ENCODE results near the gene STAP2. TPM values are rescaled to one million over a fixed set of nuclear protein-coding genes. Genes with fewer than 3 reads are reported as not detected.

Gene STAP2
- polyA plus RNA-seq, 5 donors = 29.1 to 40.3 (median 33.3) TPM

DNA sequence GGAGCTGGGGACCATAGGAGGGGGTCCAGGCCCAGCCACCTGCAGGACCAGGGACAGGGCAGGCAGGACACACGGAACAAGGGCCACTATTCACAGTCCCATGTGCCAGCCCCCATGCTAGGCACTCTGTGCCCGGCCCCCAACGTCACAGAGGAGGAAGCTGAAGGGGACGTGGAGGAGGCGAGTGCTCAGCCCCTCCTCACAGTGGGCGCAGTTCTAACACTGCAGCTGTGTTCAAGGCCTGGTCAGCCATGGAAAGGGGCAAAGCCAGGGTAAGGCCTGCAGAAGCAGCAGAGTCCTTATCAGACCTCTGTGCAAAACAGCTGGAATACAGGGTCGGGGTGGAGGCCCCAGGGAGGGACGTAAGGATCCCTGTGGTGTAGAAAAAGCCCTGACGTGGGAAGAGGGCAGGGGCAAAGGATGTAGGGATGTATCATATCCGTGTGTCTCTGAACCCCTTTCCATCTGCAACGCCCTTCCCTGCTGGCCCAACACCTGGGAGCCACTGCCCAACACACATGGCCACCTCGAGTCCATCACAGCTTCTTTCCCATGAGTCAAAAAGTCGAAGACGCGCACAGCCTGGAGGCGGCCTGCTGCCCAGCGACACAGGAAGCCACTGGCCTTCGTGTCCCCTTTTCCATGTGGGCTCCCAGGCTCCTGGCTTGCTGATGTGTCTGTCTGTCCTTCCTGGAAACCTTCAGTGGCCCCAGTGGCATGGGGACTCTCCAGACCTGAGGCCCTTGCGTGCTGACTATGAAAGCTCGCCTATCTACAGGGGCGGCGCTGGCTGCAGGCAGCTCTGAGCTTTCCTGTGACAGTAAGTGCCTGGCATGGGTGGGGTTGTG lies 33.8 kb upstream of the STAP2 start:
- DNase-seq = no peak

DNA sequence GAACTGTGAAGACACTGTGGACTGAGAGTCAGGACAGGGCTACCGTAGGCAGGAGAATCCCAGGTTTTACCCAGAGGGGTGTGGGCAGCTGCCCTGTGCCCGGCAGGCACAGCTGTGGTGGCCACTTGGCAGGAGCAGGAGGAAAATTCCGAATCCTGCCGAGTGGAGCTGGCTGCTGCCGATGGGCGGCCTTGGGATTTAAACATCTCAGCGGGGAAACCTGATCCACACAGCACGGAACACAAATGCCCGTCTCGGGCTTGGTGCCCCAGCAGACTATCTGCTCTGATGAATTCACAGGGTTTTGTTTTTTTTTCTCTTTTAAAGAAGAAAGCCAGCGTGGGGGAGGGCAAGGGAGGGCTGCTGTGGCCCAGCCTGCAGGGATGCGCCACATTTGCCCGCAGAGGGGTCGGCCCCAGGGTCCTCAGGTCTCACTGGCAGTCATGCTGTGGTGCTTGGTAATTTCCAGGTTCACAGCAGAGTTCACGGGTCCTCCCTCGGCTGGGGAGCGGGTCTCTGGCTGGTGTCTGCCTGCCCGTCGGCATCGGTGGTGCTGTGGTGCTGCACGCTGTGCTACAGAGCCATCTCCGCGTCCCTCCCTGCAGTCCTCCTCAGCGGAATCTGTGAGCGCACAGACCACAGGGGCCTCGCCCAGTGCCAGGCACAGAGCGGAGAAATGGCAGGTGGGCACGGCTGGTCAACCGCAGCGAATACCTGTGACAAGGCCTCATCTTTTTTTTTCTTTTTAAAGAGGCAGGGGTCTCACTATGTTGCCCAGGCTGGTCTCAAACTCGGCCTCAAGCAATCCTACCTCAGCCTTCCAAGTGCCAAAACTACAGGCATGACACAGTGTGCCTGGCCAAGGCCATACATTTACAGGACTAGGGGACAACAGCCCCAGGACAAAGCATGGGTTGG lies 32.9 kb upstream of the STAP2 start:
- DNase-seq = no peak

DNA sequence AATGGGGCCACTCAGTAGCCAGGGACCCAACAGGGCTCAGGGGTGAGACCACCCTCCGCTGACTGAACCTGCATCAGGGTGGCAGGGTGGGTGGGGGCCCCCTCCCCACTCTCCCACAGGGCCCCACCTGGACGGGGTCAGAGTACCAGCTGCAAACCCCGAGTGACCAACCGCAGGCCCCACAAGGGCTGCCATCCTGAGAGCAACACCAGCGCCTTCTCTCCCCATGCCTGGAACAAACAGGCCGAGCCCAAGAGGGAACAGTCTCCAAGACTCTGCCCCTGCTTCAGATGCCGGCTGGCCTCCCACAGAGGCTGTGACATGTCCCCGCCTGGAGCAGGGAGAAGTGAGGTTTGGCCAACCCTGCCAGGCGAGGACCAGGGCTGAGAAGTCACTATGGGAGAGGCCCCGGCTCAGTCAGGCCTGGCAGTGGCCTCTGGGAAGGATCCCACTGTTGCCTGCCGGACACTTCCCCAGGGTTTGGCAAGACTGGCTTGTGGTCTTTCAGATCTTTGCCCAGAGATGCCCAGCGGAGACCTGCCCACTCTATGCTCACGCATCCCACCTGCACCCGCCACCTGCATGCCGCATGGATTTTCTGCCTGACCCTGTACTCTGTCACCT lies 31.9 kb upstream of the STAP2 start:
- no peak for DNase-seq

DNA sequence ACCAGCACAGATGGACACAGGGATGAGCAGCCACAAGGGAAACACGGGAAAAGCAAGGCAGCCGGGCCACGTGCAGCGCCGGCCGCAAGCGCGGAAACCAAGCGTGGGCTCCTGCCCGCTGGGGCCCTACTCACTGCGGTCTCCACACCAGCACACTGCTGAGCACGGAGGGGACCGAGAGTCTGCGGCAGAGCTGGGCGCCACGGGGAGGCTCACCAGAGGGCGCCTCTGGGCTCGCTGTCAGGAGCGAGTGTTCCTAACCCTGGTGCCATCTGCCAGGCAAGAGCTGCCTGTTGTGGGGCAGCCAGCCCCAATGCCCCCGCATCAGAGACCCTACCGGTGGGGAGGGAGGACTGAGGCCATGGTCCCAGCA lies 31.2 kb upstream of the STAP2 start:
- DNase-seq = no peak

DNA sequence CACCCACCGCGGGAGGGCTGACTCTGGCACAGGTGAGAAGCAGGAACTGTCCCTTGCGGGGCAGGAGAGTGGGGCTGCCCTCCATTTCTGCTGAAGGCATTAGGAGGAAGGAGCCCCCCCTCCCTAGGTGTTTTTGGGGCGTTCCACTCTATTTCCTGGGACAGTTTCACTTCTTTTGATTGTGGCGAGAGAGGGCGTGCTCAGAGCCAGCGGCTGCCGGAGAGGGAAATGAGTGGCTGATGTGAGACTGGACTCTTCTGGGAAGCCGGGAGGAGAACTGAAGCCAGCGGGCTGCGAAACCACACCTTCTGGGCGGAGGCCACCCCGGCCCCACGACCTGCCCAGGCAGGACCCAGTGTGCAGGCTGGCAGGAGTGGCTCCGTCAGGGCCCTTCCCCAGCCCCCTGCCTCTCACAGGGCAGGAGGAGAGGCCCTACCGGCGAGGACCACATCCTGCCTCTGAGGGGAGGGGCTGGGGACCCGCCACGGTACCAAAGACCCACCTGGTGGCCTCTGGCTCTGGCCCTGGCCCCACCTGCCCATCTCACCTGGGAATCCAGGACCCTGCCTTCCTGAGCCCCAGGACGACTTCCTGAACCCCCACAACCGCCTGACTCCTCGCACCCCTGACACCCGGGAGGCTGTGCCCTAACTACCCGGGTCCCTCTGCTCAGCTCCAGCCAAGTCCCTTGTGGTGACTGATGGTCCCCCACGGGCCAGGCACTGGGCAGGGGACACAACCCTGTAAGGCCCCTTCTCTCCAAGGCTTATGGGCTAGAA lies 30.7 kb upstream of the STAP2 start:
- no peak for DNase-seq

DNA sequence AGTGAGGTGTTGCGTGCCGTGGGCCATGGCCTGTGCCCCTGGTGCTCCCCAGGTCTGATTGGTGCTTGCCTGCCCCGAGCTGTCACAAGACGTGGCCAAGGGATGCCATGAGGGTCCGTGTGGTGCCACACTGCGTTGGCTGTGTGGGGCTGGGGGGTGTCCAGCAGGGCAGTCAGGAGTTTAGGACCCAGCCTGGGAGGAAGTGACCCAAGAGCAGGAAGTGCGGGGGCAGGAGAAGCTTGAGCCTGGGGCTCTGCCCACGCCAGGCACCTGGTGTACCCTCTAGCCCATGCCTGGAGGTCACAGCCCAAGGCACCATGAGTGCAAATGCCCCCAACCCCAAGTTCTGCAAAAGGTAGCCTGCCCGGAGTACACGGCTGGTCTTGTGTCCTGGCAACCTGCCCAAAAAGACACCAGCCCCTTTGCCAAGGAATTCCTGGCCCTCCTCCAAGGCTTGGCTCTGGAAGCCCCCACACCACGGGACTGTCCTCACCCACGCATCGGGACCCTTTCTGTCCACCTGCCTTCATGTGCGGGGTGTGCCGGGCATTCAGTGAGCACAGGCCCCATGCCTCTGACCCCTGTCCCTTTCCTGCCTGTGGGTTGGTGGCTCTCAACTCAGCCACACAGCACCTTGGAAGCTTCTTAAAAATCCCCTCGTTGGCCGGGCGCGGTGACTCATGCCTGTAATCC lies 29.6 kb upstream of the STAP2 start:
- no peak for DNase-seq

DNA sequence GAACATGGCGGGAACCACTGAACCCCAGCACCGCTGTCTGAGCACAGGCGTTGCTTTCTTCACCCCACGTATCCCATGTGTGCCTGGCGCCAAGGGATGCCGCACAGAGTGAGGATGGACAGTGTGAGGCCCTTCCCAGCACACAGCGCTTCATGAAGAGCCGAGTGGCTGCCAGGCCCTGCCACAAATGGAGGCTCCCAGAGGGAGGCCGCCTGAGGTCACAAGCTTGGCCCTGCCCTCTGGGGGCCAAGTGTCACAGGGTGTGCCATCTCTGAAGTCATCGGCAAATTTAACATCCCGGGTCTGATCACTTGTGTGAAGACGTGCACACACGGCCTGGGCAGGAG lies 29.1 kb upstream of the STAP2 start:
- DNase-seq = no peak

DNA sequence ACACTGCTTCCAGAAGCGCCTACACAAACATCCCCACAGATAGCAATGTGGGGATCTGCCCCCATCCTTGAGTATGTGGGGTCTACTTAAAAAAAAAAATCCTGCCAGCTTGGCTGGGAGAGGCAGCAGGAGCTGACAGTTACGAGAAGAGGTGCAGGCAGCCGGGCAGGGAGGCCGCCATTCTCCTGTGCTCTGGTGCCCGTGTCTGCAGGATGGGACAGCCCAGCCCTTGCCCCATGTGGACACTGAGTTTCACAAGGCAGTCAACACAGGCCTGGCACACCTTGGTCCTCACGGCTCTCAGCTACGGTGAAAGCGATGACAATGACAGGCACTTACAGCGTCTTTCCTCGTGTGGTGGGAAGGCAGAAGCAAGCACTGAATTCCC lies 28.7 kb upstream of the STAP2 start:
- DNase-seq = no peak

DNA sequence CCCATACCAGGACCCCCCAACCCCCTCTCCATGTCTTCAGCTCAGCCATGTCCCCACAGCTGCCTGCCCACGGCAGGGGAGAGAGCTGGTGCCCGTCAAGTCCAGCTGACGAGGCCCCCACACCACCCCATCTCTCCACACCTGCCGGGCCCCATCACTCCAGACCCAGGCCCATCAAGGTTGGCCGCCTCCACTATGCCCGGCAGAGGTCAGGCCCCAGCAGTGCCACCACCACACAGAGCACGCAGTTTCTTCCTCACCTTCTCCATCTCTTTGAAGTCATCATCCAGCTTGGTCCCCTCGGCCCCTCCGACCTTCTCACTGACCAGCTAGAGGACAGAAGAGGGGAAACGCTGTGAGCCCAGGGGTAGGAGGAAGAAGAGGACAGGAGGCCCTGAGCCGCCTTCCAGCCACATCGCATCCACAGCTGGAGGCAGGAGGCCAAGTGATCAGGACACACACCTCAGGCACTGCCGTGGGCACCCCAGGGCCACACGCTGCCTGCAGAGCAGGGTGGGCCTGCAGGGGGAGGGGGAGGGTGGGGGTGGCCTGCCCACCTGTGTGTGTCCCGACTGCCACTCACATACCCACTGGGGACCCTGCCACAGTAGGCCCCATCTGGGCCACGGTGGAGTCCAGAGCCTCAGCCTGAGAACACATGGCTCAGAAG lies 28.2 kb upstream of the STAP2 start:
- DNase-seq = no peak

DNA sequence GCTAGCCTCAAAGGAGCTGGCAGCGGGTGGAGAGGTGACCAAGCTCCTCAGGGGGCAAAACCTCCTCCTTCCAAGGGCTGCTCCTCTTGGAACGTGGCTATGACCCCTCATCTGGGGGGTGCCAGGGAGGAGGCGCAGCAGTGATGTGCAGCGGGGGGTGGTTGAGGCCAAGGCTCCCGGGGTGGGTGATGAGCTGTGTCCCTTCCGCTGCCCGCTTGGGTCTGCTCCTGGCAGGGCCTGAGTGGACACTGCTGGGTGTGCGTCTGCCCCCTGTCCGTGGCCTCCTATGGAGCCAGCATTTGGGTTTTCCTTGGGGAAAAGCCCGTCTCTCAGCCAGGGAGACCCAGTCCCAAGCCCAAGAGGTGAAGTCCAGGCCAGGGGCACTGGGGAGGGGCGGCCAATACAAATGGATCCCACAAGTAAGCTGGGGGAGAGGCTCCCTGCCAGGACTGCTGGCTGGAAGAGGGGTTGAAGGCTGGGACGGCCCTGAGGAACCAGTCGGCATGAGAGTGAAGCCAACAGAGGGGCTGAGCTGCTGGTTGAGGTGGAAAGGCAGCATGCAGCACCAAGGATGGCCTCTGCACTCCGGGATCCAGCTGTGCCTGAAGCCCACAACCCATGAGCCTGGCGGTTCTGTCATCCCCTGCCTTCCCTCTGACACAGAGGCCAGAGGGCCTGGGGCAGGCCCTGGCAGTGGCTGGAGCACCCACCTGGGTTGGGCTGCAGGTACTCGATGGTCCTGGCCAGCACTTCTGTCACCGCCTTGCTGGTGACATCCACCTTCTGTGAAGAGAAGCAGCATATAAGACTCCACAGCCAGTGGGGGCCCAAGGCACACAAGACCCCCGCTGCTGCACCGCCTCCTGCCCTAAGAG lies 27.4 kb upstream of the STAP2 start:
- no peak for DNase-seq

DNA sequence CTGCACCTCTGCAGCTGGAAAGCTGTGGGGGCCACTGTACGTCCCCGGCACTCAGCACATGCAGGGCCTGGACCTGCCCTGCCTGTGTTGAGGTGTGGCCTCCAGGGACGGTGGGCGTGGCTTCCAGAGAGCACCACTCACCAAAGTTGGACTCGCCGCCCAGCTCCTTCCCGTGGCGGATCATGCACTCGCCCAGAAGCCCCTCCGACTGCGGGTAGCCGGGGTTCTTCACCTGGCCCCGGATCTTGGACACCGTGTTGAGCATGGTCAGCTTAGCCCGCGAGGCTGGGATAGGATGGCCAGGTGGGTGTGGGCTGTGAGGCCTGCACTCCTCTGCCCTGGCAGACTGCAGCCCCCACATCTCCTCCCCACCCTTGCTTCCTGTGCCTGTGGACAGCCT lies 26.7 kb upstream of the STAP2 start:
- no peak for DNase-seq

DNA sequence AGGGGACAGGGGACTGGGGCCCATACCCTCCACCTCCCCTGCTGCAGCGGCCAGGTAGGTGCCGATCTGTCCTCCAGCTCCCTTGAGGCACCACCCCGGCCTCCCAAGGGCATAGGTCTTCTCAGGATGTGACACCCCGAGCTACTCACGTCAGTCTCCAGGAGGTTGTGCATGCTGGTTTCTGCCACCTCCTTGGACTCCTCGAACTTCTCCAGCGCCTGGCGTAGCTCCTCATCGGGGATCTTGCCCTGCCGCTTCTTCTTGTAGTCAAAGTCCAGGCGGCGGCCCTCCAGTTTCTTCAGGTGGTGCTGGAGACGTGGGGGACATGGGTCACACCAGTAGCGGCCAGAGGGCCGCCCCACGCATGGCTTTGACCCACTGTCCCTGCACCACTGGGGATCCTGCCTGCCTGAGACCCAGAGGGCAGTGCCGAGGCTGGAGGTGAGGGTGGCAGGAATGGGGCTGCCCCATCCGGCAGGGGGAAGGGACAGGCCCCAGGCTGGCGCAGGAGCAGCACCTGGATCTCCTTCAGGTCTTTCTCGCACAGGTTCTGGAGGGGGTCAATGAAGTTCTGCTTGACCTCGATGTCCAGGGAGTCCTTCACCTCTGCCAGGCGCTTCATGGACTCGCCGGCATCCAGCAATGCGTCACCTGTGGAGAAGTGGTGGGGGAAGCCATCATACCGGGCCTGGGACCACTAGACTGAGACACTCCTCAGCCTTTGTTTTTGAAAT lies 25.1 kb upstream of the STAP2 start:
- DNase-seq = no peak

DNA sequence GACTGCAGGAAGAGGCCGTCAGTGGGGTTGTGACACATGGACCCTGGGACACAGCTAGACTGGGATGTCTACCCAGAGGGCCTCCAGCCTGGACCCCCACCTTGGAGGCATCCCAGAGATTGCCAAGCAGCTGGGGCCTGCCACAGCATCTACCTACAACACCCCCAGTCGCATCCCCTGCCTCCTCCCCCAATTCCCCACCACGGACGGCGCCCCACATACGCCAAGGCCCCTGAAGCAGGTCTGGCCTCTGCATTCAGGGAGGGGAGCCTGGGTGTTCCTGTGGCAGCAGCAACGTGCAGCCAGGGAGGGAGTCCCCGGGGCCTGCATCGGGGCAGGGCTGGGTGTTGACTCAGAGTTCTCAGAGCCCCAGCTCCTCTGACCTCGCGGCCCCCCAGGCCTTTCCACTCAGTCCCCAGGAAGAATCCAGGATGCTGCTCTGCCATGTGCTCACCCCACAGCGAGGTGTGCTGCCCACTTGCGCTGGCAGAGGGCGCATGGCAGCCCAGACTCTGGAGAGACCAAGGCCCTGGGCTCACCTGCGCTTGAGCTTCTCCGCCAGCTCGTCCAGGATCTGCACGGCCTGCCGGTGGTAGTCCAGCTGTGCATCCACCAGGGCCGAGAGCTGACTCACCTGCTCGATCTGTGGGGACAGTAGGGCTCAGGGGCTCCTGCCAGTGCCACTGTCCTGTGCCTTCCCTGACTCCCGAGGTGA lies 24.4 kb upstream of the STAP2 start:
- DNase-seq = no peak

DNA sequence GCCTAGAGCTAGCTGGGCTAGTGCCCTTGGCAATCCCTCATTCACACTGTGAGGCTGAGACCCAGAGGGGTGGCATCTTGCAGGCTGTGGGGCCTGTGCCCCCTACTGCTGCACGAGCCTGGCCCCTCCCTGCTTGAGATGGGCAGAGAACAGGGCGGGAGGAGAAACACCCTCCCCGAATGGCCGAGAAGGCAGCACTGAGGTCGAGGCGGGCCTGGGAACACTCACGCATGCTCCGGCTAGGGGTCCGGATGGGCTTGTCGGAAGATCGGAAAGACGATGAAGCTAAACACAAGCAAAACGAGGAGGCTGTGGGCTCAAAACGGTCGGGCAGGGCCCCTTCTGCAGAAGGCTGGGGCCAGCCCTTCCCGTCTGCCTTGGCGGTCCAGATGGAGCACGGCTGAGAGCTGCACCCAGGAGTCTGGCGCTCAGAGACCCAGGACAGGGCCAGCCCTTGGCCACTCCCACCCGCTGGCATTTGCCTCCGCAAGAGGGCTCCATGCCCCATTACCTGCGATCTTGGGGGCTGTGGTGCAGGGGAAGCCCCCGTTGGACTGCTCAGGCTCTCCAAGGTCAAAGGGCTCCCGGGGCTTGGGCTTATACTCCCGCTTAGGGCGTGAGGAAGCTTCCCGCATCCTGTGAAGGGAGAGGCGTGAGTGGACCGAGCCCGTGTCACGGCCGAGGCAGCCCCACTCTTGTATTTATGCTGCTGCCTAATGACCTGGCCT lies 23.6 kb upstream of the STAP2 start:
- no peak for DNase-seq

DNA sequence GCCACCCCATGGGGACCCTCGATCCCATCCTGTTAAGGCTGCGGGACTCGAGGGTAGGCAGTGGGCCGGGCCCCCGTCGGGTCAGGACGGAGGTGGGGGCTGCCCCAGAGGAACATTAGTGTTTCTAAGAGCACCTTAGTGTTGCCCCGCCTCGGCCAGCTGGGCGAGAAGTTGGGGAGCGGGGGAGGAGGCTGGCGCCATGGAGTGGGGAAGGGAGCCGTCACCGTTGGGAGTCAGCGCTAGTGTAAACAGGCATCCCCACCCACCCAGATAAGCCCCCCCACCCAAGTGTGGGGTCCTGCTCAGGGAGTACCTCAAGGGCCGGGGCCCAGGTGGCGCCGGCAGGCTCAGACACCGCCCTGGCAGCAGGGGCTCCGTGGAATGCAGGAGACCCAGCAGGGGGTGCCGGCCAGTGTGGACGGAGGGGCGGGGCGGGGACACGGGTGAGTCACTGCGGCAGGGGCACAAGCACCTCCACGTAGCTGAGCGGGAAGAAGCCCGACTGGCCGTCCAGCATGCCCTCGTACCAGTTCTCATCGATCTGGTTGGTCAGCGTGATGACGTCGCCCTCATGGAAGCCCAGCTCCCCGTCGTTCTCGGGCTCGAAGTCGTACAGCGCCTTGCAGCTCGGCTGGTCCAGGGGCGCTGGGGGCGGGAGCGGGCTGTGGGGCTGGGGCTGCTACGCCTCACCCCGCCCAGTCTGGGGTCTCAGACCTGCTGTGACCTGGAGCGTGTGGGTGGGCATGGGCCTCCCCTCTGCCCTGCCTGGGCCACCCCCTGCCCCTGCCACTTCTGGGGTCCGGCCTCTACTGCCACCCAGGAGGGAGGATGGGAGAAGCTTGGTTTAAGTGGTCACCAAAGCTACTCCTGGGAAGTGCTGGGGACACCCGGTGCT lies 22.8 kb upstream of the STAP2 start:
- DNase-seq = no peak

DNA sequence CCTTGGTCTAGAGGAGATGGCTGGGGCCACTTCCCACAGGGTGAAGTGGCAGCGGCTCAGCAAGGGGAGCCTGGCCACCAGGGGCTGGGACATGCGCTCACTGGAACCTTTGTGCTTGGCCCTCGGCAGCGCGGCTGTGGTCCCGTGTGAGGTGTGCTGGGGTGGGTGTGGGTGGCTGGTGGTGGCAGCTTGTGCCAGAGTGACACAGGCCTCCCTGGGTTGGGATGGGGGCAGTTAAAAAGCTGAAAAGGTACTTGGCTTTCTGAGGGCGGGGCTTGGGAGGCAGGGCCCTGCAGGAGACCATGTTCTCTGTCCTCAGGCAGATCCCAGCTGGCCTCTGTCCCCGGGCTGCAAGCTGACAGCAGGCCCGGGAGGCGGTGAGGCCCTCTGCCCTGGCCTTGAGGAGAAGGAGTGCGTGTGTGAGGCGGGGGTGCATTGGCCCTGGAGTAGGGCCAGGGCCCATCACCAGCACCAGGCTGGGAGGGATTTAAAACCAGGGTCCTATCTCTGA lies 22.1 kb upstream of the STAP2 start:
- peak in 1 of 2 donors; percentile 75 for DNase-seq
